Tibial nerve (tissue), 4 donors: Measurements from ENCODE around the gene SERINC5.

Experiments used
- CTCF ChIP-seq, 5 experiments: fragments of 200-600 bp in 3 of 5; fragments of 450-650 bp in 2 of 5; sonication (generic) in 3 of 5; IDR thresholded peaks; one replicate each; pipeline ENCODE4 v1.5.1; 2016 to 2019; ENCODE audit warnings: antibody characterized with exemption in 5 of 5, mild to moderate bottlenecking in 3 of 5, moderate library complexity in 2 of 5
- EP300 ChIP-seq, 2 donors: sonication (generic); formaldehyde crosslinking; IDR thresholded peaks; one replicate each; pipeline ENCODE4 v1.6.1; 2017; ENCODE audit warnings: antibody characterized with exemption in 2 of 2, mild to moderate bottlenecking in 1 of 2
- POLR2A ChIP-seq, 2 donors: fragments of 450-650 bp; IDR thresholded peaks; one replicate each; pipeline ENCODE4 v1.6.1; 2017; ENCODE audit warnings: antibody characterized with exemption in 2 of 2, mild to moderate bottlenecking in 2 of 2, moderate library complexity in 2 of 2

GRCh38 chr5:80198399-80198798 lies 57.4 kb downstream of the SERINC5 start:
- no peak for TF ChIP-seq CTCF (IDR thresholded peaks at IDR 0.05)
- TF ChIP-seq POLR2A (IDR thresholded peaks at IDR 0.05) = peak in 1 of 2 donors; percentile 18
- TF ChIP-seq EP300 (IDR thresholded peaks at IDR 0.05) = peak in 1 of 2 donors; percentile 88
